HG03457 (cell line): ENCODE measurements around the gene PLXDC2.

Experiments
- ATAC-seq: cut with Tn5 transposase; IDR thresholded peaks from one replicate; pipeline ENCODE4 v1.9.1; 2021; ENCODE audit warnings: moderate number of reproducible peaks; ENCODE audit not compliant: unreplicated experiment

PLXDC2 gene

DNA sequence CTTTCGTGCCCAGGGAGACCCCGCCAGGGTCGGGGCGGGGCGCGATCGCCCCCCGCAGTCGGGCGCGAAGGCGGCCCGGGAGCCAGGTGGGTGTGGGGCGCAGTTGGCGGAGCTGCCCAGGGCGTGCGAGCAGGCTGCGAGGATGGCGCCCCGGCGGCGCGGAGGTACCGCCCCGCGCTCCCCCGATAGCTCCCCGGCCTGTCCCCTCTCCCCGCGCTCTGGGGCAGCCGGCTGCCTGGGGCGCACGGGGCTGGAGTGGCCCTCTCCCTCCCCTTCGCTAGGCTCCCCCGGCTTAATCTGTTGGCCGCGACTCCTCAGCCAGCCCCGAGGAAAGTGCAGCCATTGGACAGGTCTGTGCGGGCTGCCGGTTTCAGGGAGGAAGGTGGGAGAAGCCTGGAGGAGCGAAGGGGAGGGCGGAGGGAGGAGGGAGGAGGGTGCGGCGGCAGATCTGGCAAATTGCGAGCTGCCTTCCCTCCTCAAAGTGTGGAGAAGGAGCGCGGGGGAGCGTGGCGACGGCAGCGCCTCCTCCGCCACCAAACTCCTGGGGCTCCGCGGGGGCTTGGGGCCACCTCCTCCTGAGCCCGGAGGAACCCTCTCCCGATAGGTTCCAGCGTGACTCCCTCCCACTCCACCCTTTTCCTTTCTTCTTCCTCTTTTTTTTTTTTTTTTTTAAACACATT, 361 bp upstream of the PLXDC2 start:
- ATAC-seq: no peak

- no peak for ATAC-seq
Observed at GRCh38 chr10:19817231-19817933, 1.1 kb downstream of the PLXDC2 start.

- no peak for ATAC-seq
Observed at GRCh38 chr10:19818876-19819275, 2.6 kb downstream of the PLXDC2 start.

DNA sequence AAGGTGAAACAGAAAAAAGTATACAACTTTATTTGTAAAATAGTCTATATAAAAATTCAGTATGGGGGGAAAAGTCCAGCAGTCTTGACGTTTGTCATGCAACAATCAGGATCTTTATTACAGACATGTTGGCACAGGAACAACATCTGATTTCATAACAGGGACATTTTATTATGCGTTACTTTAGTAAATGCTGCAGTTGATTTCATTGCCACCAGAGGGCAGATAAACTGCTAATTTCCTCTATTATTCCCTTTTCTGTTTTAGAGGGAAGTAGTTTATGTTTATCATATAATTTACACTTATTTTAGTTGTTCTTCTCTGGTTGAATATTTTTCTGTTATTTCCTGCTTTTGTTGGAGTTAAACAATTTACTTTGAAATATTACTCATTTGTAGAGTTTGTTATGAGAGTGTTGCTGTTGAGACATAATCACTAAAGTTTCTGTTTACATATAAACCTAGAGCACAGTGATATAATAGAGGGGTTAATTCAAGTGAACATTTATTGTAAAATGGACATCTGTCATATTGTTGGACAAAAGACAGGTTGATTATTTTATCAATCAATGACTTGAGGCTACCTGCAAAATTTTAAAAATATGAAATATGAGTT, 3.3 kb downstream of the PLXDC2 start:
- no peak for ATAC-seq

DNA sequence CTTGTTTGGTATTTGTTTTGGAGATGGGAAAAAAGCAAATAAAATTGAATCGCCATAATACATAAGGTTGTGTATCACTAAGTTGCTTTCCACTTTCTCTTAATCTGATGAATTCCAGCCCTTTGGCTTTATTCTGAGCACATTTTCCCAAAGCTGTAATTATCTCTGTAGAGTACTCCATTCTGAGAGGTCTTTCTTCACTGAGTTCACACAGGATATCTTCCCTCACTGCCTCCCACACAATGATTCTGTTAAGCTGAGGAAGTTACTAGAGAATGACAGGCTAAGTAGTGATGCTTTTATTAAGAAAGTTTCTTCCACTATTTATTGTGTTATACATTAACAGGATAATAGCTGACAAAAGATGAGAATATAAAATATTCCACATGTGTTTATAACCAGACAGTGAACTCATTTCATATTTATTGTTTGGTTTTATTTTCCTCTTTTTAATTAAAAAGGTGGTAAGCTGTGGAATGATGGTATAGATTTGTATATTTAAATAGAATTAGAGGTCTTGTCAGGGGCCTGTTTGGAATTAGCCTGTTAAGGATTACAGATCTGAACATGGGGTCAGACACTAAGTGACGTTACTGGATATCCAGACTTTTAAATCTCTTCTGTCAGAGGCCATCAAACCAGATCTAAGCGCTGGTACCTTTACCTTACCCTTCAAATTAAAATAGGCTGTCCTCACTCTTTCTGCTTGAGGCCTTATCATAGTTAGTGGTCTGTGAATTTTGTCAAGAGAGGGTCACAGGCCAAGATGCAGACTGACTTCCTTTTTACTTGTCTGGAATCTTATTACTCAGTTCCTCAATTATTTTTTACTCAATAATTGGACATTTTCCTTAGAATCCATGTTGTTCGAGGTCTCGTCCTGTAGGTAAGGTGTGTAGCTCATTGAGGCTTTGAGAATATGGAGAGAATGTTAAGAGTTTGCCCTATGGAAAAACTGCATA, 8.4 kb downstream of the PLXDC2 start:
- ATAC-seq: no peak

- ATAC-seq: no peak
Observed at GRCh38 chr10:19825700-19826099, 9.5 kb downstream of the PLXDC2 start.

GRCh38 chr10:19826712-19827111, 10.5 kb downstream of the PLXDC2 start:
- no peak for ATAC-seq

DNA sequence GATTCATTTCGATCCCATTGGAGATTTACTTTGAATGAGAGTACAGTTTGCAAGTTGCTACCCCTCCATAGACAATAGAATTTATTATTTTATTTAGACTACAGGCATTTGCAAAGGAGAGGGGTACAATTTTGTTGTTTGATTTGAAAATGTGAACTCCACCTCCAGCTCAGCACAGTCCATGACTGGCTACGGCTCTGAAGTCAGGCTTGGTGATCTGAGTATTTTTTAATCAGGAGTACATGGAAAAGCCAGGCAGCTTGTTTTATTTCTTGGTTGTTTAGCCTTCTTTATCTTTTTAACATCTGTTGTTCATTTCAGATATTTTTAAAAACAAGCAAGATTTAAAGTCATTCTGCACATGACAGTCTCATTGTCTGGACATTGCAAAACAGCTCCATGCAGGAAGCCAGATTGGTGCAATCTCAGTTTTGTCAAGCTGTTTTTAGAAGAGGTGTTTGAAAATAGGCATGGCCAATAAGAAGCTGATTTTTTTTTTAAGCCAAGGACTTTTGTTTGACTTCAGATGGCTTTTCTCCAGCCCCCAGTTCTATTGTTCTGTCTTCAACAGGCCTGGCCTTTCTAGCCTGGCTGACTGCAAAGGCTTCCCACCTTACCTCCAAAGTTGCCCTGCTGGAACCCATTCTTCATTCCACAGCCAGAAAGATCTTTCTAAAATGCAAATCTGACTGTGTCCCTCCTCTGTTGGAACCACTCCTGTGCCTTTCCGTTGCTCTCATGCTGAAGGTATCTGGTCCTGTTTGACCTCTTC, 12.2 kb downstream of the PLXDC2 start:
- ATAC-seq: no peak

- ATAC-seq: no peak
Observed at GRCh38 chr10:19832699-19833098, 16.5 kb downstream of the PLXDC2 start.

- no peak for ATAC-seq
Observed at GRCh38 chr10:19833170-19833824, 17.1 kb downstream of the PLXDC2 start.

- ATAC-seq: no peak
Observed at GRCh38 chr10:19835952-19836351, 19.7 kb downstream of the PLXDC2 start.

DNA sequence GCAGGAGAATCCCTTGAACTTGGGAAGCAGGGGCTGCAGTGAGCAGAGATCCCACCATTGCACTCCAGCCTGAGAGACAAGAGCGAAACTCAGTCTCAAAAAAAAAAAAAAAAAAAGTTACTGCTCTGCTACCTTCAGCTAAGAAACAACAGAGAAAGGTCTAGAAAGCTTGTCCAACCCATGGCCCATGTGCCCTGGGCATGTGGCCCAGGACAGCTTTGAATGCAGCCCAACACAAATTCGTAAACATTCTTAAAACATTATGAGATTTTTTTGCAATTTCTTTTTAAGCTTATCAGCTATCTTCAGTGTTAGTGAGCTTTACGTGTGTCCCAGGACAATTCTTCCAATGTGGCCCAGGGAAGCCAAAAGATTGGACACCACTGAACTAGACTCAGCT, 22.9 kb downstream of the PLXDC2 start:
- ATAC-seq: no peak

GRCh38 chr10:19839552-19839951, 23.3 kb downstream of the PLXDC2 start:
- no peak for ATAC-seq

DNA sequence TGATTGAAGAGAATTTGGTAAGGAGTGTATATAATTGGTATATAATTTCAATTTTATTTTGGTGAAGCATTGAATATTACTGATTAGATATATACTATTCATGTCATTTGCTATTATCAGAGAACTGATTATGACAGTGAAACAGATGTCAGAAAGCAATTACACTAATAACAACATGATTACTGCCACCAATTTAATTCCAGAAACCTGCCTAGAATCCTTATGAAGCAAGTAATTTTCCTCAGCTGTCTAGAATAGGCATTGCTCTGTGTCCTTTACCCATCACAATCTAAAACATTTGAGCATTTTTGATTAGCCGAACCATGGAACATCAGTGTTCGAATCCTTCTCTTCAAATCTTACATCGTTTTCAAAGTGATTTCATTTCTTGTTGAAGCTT, 24.5 kb downstream of the PLXDC2 start:
- no peak for ATAC-seq

DNA sequence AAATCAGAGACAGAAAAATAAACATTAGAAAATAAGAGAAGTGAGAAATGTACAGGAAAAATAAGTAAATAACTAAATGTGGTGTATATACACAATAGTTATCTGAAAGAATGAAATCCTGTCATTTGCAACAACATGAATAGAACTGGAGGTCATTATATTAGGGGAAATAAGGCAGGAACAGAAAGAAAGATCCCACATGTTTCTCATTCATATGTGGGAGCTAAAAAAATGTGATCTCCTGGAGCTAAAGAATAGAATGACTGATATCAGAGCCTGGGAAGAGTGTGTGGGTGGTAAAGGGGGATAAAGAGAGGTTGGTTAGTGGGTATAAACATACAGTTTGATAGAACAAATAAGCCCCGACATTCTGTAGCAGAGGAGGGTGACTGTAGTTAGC, 27.3 kb downstream of the PLXDC2 start:
- ATAC-seq: no peak

DNA sequence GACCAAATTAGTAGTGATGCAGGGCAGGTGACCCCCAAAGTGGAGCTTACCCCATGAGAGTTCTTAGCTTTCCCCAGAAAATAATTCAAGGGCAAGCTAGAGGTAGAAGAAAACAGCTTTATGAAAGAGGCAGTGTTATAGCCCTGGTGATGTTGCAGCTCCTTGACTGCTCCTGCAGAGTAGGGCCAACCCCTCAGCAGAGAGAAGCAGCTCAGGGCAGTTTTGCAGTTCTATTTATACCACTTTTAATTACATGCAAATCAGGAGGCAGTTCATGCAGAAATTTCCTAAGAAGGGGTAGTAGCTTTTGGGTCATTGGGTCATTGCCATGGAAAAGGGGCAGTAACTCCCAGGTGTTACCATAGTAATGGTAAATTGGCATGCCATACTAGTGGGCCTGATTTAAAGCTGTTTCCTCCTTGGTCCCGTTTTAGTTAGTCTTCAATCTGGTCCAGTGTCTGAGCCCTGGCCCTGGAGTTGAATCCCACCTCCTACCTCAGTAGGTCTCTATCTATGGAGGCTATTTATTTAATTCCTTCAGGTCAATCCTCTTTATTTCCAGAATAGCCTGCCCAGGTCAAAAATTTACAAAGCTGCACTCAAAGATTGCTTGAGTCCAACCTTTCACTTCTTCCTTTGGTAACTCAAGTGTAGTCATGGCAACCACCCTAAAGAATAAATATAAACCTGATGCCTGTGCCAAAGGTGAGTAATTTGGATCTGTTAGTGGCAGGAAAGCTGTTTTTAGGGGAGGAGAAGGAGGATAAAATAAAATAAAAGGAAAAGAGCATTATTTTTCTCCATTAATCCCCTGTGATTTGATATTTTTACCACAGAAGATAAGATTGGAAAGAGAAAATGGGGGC, 29.5 kb downstream of the PLXDC2 start:
- ATAC-seq: no peak

GRCh38 chr10:19847321-19847720, 31.1 kb downstream of the PLXDC2 start:
- no peak for ATAC-seq

DNA sequence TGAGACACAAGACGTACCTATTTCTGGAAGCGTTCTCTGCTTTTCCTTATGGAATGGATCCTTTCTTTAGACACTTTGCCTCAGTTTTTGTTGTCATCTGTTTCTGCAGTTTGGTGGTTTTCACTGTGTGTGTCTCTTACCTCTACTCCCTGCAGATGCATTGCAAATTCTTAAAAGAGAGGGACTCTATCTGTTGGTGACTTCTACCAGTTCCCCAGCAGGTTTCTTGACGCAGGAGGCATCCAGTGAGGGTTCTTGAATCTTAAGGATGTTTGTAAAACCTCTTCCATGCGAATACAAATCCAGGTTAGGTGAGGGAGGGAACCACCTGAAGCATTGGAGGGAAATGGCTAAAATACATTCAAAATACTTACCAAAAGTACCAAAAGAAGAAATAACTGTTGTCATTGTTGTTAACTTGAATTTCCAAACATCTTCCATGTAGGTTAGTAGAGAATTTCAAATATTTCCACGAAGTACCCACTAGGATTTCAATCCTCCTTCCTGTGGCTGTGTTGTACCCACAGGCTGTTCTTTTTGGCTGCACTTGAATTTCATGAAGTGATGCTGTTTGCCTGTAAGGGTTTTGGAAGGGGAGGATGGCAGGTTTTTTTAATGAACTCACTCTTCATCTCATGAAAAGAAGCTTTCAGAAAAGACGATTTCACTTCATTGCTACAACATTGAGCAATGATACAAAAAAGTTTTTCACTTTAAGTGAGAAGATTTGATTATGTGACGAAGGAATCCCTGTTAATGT, 32.2 kb downstream of the PLXDC2 start:
- ATAC-seq: no peak
